HG03280 (cell line): ENCODE results near the gene PIGN.

Source experiments
- ATAC-seq: cut with Tn5 transposase; IDR thresholded peaks from one replicate; pipeline ENCODE4 v1.9.1; 2021; ENCODE audit warnings: mild to moderate bottlenecking, moderate library complexity; ENCODE audit not compliant: unreplicated experiment

PIGN gene, protein sequence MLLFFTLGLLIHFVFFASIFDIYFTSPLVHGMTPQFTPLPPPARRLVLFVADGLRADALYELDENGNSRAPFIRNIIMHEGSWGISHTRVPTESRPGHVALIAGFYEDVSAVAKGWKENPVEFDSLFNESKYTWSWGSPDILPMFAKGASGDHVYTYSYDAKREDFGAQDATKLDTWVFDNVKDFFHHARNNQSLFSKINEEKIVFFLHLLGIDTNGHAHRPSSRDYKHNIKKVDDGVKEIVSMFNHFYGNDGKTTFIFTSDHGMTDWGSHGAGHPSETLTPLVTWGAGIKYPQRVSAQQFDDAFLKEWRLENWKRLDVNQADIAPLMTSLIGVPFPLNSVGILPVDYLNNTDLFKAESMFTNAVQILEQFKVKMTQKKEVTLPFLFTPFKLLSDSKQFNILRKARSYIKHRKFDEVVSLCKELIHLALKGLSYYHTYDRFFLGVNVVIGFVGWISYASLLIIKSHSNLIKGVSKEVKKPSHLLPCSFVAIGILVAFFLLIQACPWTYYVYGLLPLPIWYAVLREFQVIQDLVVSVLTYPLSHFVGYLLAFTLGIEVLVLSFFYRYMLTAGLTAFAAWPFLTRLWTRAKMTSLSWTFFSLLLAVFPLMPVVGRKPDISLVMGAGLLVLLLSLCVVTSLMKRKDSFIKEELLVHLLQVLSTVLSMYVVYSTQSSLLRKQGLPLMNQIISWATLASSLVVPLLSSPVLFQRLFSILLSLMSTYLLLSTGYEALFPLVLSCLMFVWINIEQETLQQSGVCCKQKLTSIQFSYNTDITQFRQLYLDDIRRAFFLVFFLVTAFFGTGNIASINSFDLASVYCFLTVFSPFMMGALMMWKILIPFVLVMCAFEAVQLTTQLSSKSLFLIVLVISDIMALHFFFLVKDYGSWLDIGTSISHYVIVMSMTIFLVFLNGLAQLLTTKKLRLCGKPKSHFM

DNA sequence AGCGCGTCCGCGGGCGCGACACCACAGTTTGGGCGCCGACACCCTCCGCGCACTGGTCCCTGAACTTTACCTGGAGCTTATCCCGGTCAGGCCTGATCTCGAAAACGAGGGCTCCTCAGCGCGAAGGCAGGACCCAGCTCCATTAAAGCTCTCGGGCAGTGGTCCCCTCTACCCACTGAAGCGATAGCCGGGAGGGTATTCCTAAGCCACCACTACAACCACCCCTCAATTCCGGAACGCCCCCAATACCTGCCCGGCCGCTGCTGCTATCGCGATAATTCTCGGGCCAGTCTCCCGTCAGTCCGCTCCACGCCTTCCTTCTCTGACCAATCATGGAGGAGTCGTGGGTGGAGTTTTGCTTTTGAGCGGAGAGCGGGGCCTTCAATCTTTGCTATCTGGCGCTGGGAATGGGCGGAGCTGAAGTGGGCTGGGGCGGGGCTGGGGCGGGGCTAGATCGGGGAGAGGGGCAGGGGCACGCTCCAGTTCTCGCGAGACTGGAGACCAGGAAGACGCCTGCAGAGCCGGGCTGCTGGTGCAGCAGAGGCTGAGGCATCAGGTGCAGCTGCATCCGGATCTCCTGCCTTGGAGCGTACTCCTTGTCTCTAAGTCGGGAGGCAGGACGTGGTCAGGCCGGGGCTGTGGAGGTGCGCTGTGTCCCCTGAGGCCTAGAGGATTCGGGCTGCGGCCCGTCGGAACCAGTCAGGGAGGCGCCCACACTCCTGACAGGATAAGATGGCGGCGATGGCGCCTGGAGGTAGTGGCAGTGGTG is at the start of gene PIGN, which contains the start of gene RELCH:
TSS of gene PIGN (minus strand) at position 283 of the 769 bp plus-strand sequence. CDS start 25,703 bp downstream, outside the sequence.
TSS of gene RELCH (plus strand) at position 482 of the 769 bp plus-strand sequence. CDS start at position 733, 251 bp downstream.
- peak; percentile 92 for ATAC-seq

DNA sequence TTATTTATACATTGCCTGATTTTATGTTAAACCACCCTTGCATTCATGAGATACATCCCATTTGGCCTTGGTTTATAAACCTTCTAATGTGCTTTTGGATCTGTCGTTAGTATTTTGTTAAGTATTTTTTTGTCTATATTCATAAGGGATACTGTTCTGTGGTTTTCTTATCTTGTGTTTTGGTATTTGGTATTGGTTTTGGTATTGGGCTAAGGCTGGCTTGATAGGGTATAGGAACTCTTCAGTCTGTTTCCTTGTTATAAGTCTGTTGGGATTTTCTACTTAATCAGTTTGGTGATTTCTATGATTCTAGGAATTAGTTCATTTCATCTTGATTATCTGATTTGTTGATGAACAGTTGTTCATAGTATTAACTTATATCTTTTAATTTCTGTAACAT is 49.4 kb upstream of the PIGN start:
- no peak for ATAC-seq

DNA sequence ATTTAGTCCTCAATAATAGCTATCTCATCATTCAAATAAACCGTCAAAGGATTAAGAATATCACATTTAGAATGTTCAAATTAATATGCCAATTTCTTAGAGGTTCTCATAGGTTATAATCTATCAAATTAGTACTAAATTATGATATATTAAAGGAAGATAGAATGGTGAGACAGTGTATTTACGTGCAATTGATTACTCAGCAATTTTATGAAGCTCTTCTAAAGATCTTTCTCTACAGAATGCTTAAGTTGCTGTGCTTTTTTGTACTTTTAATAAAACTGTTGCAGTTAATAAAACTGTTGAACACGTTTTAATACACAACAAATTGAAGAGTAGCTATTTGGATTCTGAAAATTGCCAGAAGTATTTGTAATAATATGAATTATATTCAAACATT is 39.2 kb upstream of the PIGN start:
- ATAC-seq: no peak

DNA sequence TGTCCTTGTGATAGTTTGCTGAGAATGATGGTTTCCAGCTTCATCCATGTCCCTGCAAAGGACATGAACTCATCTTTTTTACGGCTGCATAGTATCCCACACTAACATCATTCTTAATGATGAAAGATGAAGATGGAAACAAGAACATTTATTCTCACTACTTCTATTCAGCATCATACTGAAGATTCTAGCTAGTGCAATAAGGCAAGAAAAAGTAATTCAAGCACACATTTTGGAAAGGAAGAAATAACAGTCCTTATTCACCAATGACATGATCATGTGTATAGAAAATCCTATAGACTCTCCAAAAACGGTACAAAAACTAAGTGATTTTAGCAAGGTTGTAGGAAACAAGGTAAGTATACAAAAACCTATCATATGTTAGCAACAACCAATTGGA is 37.4 kb upstream of the PIGN start:
- no peak for ATAC-seq

DNA sequence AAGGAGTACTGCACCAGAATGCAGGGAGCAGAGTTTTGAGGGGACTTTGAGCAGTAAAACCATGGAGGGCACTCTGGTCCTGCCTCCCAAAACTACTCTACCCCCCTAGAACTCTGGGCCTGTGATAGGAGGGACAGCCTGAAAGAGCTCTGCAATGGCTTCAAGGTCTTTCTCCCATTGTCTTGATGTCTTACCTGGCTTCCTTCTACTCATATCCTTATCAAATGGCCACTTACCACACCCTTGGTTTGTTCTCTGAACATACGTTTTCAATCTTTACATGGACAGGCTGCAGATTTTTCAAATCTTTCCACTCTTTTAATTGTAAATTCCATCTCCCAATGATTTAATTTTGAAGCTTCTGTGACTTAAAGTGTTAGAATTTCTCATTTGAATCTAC is 27.9 kb upstream of the PIGN start:
- ATAC-seq: no peak

DNA sequence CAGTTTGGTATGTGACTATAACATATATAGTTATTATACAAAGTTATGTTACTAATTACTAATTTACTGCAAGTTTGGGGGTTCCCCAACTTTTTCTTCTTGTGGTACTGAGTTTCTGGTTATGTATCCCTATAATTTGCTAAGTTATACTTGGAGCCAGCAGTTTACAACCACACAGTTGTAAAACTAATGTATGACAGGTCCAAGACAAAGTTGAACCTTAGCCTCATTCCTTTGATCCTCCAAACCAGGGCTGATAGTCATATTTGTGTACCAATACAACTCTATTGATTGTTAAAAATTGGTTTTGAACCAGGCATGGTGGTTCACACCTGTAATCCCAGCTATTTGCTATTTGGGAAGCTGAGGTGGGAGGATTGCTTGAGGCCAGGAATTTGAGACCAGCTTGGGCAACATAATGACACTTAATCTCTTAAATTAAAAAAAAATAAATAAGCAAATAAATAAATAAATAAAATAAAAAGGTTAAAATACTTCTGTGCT is 24.5 kb upstream of the PIGN start:
- ATAC-seq: no peak

DNA sequence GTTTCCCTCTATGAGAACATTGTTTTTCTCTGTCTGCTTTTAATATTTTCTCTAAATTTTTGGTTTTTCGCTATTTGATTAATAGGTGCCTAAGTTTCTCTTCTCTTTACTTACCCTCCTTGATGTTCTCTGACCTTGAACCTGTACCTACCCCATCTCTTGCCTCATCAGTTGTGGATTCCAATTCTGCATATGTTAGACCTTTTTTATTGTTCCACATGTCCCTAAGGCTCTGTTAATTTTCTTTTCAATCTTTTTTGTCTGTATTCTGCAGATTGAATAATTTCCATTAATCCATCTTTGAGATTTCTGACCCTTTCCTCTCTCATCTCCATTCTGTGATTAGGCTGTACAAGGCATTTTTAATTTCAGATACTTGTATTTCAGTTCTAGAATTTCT is 23.3 kb upstream of the PIGN start:
- no peak for ATAC-seq

DNA sequence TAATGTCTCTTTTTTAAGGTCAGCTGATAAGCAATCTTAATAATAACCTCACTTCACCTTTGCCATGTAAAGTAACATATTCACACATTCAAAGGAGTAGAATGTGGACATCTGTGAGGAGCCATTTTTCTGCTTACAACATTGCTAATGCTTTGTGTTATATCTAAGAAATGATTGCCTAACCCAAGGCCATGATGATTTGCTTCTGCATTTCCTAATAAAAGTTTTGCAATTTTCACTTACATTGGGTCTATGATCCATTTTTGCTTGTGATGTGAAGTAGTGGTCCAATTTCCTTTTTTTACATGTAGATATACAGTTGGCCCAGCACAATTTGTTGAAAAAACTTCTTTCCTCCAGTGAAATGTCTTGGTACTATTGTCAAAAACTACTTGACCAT is 22.2 kb upstream of the PIGN start:
- ATAC-seq: no peak

DNA sequence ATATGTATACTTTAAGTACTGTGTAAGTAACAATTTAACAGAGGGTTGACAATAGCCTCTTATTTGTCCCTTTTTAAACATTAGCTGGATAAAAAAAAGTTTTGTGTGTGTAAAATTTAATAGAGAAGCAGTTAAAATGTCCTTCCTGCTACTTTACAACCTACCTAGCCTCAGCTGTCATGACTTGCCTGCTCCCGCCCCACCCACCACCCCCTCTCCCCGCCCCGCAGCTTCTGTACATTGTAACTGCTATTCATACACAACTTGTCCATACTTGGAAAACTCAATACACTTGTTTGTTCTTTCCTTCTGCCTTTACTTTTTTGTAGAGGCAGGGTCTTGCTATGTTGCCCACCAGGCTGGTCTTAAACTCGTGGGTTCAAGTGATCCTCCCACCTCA is 19.7 kb upstream of the PIGN start:
- ATAC-seq: no peak

DNA sequence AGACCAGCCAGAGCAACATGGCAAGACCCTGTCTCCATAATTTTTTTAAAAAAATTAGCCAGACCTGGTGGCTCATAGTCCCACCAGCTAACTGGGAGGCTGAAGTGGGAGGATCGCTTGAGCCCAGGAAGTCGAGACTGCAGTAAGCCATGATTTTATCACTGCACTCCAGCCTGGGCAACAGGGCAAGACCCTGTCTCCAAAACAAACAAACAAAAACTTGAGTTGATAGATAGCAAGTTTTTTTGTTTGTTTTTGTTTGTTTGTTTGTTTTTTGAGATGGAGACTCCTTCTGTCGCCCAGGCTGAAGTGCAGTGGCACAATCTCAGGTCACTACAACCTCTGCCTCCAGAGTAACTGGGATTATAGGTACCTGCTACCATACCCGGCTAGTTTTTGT is 19.0 kb upstream of the PIGN start:
- no peak for ATAC-seq

DNA sequence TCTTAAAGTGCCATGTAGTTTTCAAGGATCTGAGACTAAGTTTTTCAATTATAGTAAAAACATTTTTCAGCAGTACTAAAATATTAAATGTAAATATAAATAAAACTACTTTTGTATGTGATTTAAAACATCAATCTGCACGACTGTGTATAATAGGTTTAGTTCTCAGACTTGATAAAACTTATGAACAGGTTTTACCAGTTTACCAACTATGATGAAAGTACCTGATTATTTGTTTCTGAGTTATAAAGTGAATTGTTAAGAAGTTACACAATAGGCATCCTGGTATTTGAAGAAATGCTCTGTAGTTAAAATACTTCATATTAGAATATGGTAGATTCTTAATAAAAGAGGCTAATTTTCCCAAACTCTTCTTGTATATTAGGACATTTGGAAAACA is 15.0 kb upstream of the PIGN start:
- no peak for ATAC-seq

DNA sequence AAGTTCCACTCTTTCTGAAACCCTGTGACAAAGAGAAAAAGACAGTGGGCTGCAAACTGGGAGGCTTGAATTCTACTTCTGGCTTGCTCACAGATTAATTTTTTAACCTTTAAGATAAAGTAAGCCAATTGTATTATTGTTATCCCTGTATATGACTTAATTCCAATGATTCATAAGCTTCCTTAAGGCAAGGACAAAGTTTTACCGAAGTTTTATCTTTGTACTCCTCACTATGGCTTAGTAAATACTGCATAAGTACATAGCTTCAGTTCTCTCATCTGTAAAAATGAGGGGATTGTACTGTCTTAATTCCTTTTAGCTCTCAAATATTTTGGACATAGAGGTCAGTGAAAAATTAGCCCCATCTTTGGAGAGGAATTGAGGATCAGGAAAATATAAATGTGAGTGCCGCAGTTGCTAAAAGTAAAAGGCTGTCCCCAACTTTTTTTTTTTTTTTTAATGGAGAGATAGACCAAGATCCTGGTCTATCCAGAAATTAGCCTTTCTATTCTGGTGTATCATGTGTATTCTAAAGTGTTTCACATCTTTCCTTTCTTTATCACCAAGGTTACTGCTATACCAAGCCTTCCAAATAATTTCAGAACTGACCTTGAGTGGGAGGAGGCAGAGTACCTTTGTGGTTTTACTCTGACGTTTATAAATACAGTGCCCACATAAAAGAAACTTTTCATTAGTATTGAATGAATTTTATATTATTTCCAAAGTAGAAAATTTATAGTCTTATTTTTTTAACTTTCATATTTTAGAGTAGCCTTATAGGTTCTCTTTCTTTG is 13.5 kb upstream of the PIGN start:
- no peak for ATAC-seq

DNA sequence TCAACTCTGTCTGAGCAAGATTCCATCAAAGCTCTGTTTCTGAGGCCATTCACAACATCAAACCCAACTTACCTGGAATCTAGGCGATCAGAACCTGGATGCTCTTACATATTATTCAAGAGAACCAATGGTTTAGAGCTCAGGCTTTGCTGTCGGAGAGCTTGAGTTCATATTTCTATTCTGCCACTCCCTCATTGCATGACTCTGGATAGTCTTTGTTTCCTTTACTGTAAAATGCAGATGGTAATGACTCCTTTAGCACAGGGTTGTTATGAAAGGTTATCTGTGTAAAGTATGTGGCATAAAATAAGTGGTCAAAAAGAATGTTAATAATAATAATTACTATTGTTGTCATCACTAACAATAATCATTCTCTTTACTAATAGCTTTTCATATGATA is 12.8 kb upstream of the PIGN start:
- ATAC-seq: no peak

DNA sequence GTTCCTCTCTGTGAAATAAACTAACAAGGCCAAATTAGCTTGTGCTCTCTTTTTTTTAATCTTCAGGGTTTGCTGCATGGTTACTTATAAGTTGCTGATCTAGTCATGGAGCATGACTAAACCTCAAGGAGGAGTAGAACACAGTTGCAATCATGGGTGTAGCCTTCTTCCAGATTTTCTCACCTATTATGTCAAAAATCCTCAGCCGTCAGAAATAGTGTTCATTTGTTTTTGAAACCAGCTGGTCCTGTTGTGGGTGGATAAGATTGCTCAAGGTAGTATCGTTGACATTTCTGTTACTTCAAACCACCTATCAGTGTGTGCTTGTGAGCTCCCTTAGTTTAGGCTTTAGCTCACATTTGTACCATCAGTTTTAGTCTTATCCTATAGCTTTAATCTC is 11.4 kb upstream of the PIGN start:
- no peak for ATAC-seq

DNA sequence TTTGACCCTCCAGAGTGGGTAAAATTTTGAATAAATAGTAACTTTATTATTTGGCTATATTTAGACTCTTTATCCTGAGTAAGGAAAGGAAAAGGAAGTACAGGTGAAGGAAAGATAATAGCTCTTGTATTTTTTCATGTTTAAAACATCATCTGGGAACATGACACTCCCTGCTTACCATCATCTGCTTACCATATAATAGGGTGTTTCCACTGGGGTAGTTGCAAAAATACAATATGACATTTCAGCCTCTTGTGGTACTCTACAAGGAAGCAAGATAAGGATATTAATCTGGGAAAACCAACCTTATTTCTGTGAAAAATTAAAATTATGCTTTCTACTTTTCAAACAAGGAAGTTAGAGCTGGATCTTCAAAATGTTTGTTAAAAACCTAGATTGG is 10.1 kb upstream of the PIGN start:
- ATAC-seq: no peak

DNA sequence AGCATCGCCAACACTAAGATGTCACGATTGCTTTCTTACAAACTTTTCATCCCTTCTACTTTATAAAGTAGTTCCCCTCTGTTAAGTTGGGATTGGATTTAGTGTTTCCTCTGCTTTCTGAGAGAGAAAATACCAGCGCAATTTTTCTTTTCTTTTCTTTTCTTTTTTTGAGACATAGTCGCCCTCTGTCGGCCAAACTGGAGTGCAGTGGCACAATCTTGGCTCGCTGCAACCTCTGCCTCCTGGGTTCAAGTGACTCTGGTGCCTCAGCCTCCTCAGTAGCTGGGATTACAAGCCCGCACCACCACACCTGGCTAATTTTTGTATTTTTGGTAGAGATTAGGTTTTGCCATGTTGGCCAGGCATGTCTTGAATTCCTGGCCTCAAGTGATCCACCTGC is 9.2 kb upstream of the PIGN start:
- no peak for ATAC-seq

DNA sequence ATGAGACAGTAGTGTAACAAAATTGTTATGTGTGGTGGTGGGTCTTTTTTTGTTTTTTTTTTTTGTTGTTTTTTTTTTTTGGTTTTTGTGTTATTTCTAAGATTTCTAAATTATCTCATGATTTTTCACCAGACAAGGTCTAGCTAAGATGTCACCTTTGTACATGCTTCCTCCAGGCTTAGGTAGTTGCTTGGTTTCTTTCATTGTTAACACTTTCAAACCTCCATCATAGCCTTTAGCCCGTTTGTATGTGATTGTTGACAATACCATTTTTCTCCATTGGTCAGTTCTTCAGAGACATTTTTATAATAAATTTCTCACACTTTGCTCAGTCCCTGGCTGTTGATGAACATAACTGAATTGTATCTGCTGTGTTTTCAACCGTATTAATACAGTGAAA is 2.4 kb upstream of the PIGN start:
- ATAC-seq: no peak

DNA sequence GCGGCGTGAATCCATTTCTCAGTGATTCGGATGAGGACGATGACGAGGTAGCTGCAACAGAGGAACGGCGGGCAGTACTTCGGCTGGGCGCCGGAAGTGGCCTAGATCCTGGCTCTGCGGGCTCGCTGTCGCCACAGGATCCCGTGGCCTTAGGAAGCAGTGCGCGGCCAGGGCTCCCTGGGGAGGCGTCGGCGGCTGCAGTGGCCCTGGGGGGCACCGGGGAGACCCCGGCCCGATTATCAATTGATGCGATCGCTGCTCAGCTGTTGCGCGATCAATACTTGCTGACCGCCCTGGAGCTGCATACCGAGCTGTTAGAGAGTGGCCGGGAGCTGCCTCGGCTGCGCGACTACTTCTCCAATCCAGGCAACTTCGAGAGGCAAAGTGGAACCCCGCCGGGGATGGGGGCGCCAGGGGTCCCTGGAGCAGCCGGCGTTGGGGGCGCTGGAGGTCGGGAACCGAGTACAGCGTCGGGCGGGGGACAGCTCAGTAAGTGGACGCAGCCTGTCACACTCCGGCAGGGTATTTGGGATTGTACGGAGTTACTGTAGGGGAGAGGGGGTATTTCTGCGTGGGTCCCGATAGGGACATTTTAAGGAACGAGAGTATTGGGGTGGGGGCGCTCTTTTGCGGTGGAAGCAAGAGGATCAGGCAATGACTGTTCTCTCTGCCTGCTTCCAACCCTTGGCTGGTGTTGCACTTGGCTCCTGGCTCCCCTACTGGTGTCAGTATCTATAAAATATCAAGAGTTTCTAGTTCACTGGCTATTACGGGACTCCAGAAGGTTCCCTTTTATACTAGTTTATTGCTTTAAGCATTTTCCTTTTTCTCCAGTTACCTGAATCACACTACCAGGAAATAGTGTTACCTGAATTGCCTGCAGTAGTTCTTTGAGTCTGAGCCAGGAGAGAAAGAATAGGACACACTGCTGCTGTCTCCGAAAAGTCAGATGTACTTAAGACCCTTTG is 971 bp upstream of the PIGN start:
- peak; percentile 0 for ATAC-seq

DNA sequence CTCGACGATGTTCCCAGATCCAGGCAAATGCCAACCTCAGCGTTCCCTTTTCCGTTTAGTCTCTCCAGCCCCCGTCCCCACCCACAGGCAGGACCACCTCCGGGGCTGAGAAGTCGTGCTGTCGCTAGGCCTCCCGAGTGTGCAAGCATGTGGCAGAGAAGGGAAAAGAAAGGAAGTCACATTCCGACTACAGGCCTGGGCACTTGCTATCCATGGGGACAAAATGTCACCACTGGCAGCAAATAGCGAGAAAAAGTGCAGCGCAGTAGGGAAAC is 420 bp downstream of the PIGN start:
- ATAC-seq: peak; percentile 1
